ENCODE results near the gene ANKS1B.

Gene ANKS1B

GRCh38 chr12:99057670-99058069 lies 927.1 kb downstream of the ANKS1B start:
- TF ChIP-seq TAF1 (IDR thresholded peaks at IDR 0.05; ENCODE audit: low read depth) (no peak), TEAD4 (IDR thresholded peaks at IDR 0.05) (no peak), USF1 (IDR thresholded peaks at IDR 0.05) (no peak), NFIC (IDR thresholded peaks at IDR 0.05) (no peak), FOXM1 (IDR thresholded peaks at IDR 0.05; ENCODE audit: borderline replicate concordance, low read depth) (no peak), YY1 (IDR thresholded peaks at IDR 0.05; ENCODE audit: low read depth) (no peak), ZBTB7A (IDR thresholded peaks at IDR 0.05; ENCODE audit: low read depth) (no peak), EGR1 (IDR thresholded peaks at IDR 0.05) (no peak), CREB1 (IDR thresholded peaks at IDR 0.05; ENCODE audit: low read depth) (no peak), EP300 (IDR thresholded peaks at IDR 0.05; ENCODE audit: borderline replicate concordance) (no peak), CEBPB (IDR thresholded peaks at IDR 0.05) (no peak), MAX (IDR thresholded peaks at IDR 0.05) (no peak), TCF12 (IDR thresholded peaks at IDR 0.05; ENCODE audit: low read depth) (no peak), RAD21 (IDR thresholded peaks at IDR 0.05; ENCODE audit: low read depth) (no peak)

- no peak for TF ChIP-seq NFIC (IDR thresholded peaks at IDR 0.05)
- no peak for TF ChIP-seq REST (IDR thresholded peaks at IDR 0.05; ENCODE audit: low read depth)
- TF ChIP-seq ZBTB7A (IDR thresholded peaks at IDR 0.05; ENCODE audit: low read depth), result no peak
- TF ChIP-seq CREB1 (IDR thresholded peaks at IDR 0.05; ENCODE audit: low read depth), result no peak
- no peak for TF ChIP-seq USF1 (IDR thresholded peaks at IDR 0.05)
- TF ChIP-seq TEAD4 (IDR thresholded peaks at IDR 0.05), result no peak
- TF ChIP-seq EGR1 (IDR thresholded peaks at IDR 0.05), result no peak
- no peak for TF ChIP-seq TAF1 (IDR thresholded peaks at IDR 0.05; ENCODE audit: low read depth)
- TF ChIP-seq EP300 (IDR thresholded peaks at IDR 0.05; ENCODE audit: borderline replicate concordance), result no peak
Measured at GRCh38 chr12:99056186-99056585, 928.5 kb downstream of the ANKS1B start.

- TF ChIP-seq EGR1 (IDR thresholded peaks at IDR 0.05) (no peak), TCF12 (IDR thresholded peaks at IDR 0.05; ENCODE audit: low read depth) (no peak), ZBTB7A (IDR thresholded peaks at IDR 0.05; ENCODE audit: low read depth) (no peak), TEAD4 (IDR thresholded peaks at IDR 0.05) (no peak), EP300 (IDR thresholded peaks at IDR 0.05; ENCODE audit: borderline replicate concordance) (no peak), MAX (IDR thresholded peaks at IDR 0.05) (no peak), RAD21 (IDR thresholded peaks at IDR 0.05; ENCODE audit: low read depth) (no peak), REST (IDR thresholded peaks at IDR 0.05; ENCODE audit: low read depth) (no peak), CEBPB (IDR thresholded peaks at IDR 0.05) (no peak), FOXM1 (IDR thresholded peaks at IDR 0.05; ENCODE audit: borderline replicate concordance, low read depth) (no peak), CREB1 (IDR thresholded peaks at IDR 0.05; ENCODE audit: low read depth) (no peak), TAF1 (IDR thresholded peaks at IDR 0.05; ENCODE audit: low read depth) (no peak), USF1 (IDR thresholded peaks at IDR 0.05) (no peak), NFIC (IDR thresholded peaks at IDR 0.05) (no peak), YY1 (IDR thresholded peaks at IDR 0.05; ENCODE audit: low read depth) (no peak)
Measured at GRCh38 chr12:99055299-99055698, 929.4 kb downstream of the ANKS1B start.

GRCh38 chr12:99054601-99055128 lies 930.1 kb downstream of the ANKS1B start:
- TF ChIP-seq YY1 (IDR thresholded peaks at IDR 0.05; ENCODE audit: low read depth), result no peak
- no peak for TF ChIP-seq CEBPB (IDR thresholded peaks at IDR 0.05)
- no peak for TF ChIP-seq USF1 (IDR thresholded peaks at IDR 0.05)
- TF ChIP-seq EGR1 (IDR thresholded peaks at IDR 0.05), result no peak
- no peak for TF ChIP-seq TEAD4 (IDR thresholded peaks at IDR 0.05)
- TF ChIP-seq ZBTB7A (IDR thresholded peaks at IDR 0.05; ENCODE audit: low read depth), result no peak
- TF ChIP-seq CREB1 (IDR thresholded peaks at IDR 0.05; ENCODE audit: low read depth), result no peak
- no peak for TF ChIP-seq TAF1 (IDR thresholded peaks at IDR 0.05; ENCODE audit: low read depth)
- no peak for TF ChIP-seq REST (IDR thresholded peaks at IDR 0.05; ENCODE audit: low read depth)
- no peak for TF ChIP-seq MAX (IDR thresholded peaks at IDR 0.05)
- no peak for TF ChIP-seq NFIC (IDR thresholded peaks at IDR 0.05)
- no peak for TF ChIP-seq TCF12 (IDR thresholded peaks at IDR 0.05; ENCODE audit: low read depth)
- no peak for TF ChIP-seq RAD21 (IDR thresholded peaks at IDR 0.05; ENCODE audit: low read depth)
- TF ChIP-seq FOXM1 (IDR thresholded peaks at IDR 0.05; ENCODE audit: borderline replicate concordance, low read depth), result no peak
- TF ChIP-seq EP300 (IDR thresholded peaks at IDR 0.05; ENCODE audit: borderline replicate concordance), result no peak
